ENCODE results near the gene ALK.

The ALK gene

DNA sequence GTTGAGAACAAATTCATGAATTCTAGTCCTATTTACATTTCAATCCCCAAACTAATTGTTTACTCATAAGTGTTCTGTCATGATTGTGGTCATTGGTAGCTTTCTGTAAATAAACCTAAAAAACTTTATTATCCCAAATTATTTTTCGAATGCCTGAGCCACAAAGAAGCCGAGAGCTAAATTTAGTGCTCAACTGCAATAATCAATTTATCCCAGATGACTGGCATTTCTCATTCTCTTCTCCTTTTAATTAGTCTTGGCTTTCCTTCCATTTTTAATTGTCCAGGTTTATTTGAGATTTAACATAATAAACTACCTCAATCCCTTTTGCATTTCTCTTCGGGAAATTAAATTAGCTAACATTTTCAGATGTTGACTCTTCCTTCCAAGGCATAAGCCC, 308.3 kb downstream of the ALK start:
- TF ChIP-seq, protein P1, sequence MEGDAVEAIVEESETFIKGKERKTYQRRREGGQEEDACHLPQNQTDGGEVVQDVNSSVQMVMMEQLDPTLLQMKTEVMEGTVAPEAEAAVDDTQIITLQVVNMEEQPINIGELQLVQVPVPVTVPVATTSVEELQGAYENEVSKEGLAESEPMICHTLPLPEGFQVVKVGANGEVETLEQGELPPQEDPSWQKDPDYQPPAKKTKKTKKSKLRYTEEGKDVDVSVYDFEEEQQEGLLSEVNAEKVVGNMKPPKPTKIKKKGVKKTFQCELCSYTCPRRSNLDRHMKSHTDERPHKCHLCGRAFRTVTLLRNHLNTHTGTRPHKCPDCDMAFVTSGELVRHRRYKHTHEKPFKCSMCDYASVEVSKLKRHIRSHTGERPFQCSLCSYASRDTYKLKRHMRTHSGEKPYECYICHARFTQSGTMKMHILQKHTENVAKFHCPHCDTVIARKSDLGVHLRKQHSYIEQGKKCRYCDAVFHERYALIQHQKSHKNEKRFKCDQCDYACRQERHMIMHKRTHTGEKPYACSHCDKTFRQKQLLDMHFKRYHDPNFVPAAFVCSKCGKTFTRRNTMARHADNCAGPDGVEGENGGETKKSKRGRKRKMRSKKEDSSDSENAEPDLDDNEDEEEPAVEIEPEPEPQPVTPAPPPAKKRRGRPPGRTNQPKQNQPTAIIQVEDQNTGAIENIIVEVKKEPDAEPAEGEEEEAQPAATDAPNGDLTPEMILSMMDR (IDR thresholded peaks at IDR 0.05; ENCODE audit: insufficient read depth, low read depth, low read length, missing control alignments), result no peak
- no peak for DNase-seq (ENCODE audit: low read depth)
- no peak overlapping the region for H3K4me3 ChIP-seq (ENCODE audit: low read depth, low read length)

- no peak for DNase-seq (ENCODE audit: low read depth)
- no peak overlapping the region for H3K4me3 ChIP-seq (ENCODE audit: low read depth, low read length)
- TF ChIP-seq, protein P1 (IDR thresholded peaks at IDR 0.05; ENCODE audit: insufficient read depth, low read depth, low read length, missing control alignments), result no peak
Observed at GRCh38 chr2:29612568-29612967, 308.8 kb downstream of the ALK start.

DNA sequence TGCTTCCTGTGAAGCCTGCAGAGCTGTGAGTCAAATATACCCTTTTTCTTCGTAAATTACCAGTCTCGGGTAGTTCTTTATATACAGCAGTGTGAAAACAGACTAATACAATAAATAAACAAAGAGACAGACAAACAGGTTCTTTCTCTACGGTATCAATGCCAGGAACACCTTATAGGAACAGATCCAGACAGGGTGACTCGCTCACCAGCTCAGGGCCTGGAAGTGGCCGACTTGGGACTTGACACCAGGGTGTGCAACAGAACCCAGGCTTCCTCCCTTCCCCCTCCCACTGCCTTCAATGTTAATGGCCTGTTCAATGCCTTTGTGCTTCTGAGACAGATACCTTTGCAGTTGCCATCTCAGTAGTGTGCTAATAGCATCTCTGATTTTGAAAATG, 309.5 kb downstream of the ALK start:
- H3K4me3 ChIP-seq (ENCODE audit: low read depth, low read length), result no peak overlapping the region
- no peak for DNase-seq (ENCODE audit: low read depth)
- TF ChIP-seq, protein P1 (IDR thresholded peaks at IDR 0.05; ENCODE audit: insufficient read depth, low read depth, low read length, missing control alignments), result no peak

DNA sequence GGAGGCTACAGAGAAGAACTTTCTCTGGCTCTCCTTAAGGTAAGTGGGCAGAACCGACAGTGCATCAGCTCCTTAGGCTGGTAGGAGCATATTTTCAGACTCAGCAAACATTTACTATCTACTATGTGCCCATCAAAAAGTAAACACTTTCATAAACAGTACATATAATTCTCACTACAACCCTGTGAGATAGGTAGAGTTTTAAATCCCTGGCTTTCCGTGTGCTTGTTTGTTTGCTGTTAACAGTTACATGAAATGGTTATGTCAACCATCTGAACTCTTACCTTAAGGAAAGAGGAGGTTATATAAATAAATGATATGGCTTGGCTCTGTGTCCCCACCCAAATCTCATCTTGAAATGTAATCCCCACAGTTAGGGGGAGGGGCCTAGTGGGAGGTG, 310.1 kb downstream of the ALK start:
- TF ChIP-seq, protein P1 (IDR thresholded peaks at IDR 0.05; ENCODE audit: insufficient read depth, low read depth, low read length, missing control alignments), result no peak
- H3K4me3 ChIP-seq (ENCODE audit: low read depth, low read length), result no peak overlapping the region
- no peak for DNase-seq (ENCODE audit: low read depth)

DNA sequence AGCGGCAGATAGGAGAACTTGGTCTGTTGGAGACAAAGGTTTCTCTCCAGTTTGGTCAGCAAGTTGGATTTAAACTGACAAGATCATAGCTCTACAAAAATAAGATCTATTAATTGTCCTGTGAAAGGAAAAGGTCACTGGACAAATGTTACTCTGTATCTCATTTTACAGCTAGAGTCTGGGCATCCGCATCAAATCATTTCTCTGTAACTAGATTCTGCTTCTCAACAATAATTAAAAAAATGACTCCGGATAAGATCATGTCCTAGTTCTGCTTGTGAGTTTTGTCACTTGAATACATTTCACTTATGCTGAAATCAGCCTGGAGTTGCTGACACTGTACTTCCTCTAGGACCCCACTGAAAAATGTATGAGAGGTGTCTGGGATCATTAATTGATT, 310.8 kb downstream of the ALK start:
- TF ChIP-seq, protein P1 (IDR thresholded peaks at IDR 0.05; ENCODE audit: insufficient read depth, low read depth, low read length, missing control alignments), result no peak
- no peak for DNase-seq (ENCODE audit: low read depth)
- H3K4me3 ChIP-seq (ENCODE audit: low read depth, low read length), result no peak overlapping the region

GRCh38 chr2:29607038-29607420, 314.4 kb downstream of the ALK start:
- no peak for DNase-seq (ENCODE audit: low read depth)
- H3K4me3 ChIP-seq (ENCODE audit: low read depth, low read length), result no peak overlapping the region
- TF ChIP-seq, protein P1 (IDR thresholded peaks at IDR 0.05; ENCODE audit: insufficient read depth, low read depth, low read length, missing control alignments), result no peak

Measured in GM12865 (cell line).